H1 (cell line): ENCODE results near the gene FAAP100. TPM values are rescaled to one million over a fixed set of nuclear protein-coding genes. Genes with fewer than 3 reads are reported as not detected.

ENCODE experiments used
- CTCF ChIA-PET: fragments of 300-600 bp; sonication (Branson Sonifier 250); formaldehyde crosslinking; loops from one replicate; lab custom pipeline; 2021; ENCODE audit not compliant: partially characterized antibody; lab: Charles Lee
- POLR2A ChIA-PET: fragments of 300-600 bp; sonication (Branson Sonifier 250); formaldehyde crosslinking; loops from one replicate; lab custom pipeline; 2021; ENCODE audit warnings: inconsistent platforms; ENCODE audit not compliant: partially characterized antibody; lab: Charles Lee
- DNase-seq, 2 experiments: peaks; one replicate each; pipeline versions ENCODE4 v3.0.0 to v3.0.0-alpha.2; 2010 to 2022; ENCODE audit warnings: low spot score in 2 of 2, low read depth in 1 of 2, mixed read lengths in 1 of 2
- FAIRE-seq: peaks from 2 replicates; lab custom pipeline; 2011; peaks lifted over from hg19 to GRCh38; lab: Jason Lieb, UNC
- H2AFZ ChIP-seq: 2 replicates; pipeline ENCODE4 v1.8.1; 2012; ENCODE audit warnings: low read length, inconsistent platforms
- H2AK5ac ChIP-seq: 2 replicates; pipeline ENCODE4 v1.6.1; 2013; ENCODE audit warnings: low read depth, low read length
- H2BK120ac ChIP-seq: replicated peaks from 2 replicates; pipeline ENCODE3; 2013; ENCODE audit warnings: low read depth, low read length, inconsistent platforms
- H2BK12ac ChIP-seq: 2 replicates; pipeline ENCODE4 v1.6.1; 2013; ENCODE audit warnings: low read depth, low read length
- H2BK15ac ChIP-seq: 2 replicates; pipeline ENCODE4 v1.6.1; 2013; ENCODE audit warnings: low read length
- H2BK20ac ChIP-seq: 2 replicates; pipeline ENCODE4 v1.6.1; 2013; ENCODE audit warnings: low read length
- H2BK5ac ChIP-seq: 2 replicates; pipeline ENCODE4 v1.6.1; 2013; ENCODE audit warnings: low read depth, low read length
- H3K14ac ChIP-seq: 2 replicates; pipeline ENCODE4 v1.6.1; 2013; ENCODE audit warnings: inconsistent platforms; ENCODE audit not compliant: insufficient read length
- H3K18ac ChIP-seq: 2 replicates; pipeline ENCODE4 v1.6.1; 2013; ENCODE audit warnings: low read length; ENCODE audit errors: extremely low read depth
- H3K23ac ChIP-seq: 2 replicates; pipeline ENCODE4 v1.6.1; 2013; ENCODE audit warnings: inconsistent platforms; ENCODE audit not compliant: insufficient read length
- H3K23me2 ChIP-seq: 2 replicates; pipeline ENCODE4 v1.6.1; 2013; ENCODE audit warnings: low read depth, low read length
- H3K27ac ChIP-seq: 2 replicates; pipeline ENCODE4 v1.6.1; 2011; ENCODE audit warnings: low read depth, low read length, inconsistent platforms
- H3K27me3 ChIP-seq, 4 experiments: replicated peaks in 1 of 4; 1 replicate in 1 of 4; 2 replicates in 3 of 4; pipeline versions ENCODE4 v1.6.1 to v1.8.1; 2011 to 2013; ENCODE audit warnings: low read length in 3 of 4, mild to moderate bottlenecking in 3 of 4, inconsistent platforms in 2 of 4, mixed read lengths in 2 of 4, moderate library complexity in 1 of 4; ENCODE audit not compliant: control insufficient read depth in 3 of 4, insufficient read depth in 3 of 4; ENCODE audit errors: extremely low read depth in 1 of 4
- H3K36me3 ChIP-seq, 4 experiments: 2 replicates each; pipeline versions ENCODE4 v1.6.1 to v1.8.1; 2011 to 2013; ENCODE audit warnings: mild to moderate bottlenecking in 4 of 4, low read length in 3 of 4, moderate library complexity in 2 of 4, control low read depth in 1 of 4, inconsistent platforms in 1 of 4; ENCODE audit not compliant: insufficient read depth in 4 of 4, control insufficient read depth in 2 of 4
- H3K4ac ChIP-seq: replicated peaks from 2 replicates; pipeline ENCODE3; 2013; ENCODE audit warnings: low read length, low read depth, mixed read lengths, inconsistent platforms; ENCODE audit not compliant: insufficient read length
- H3K4me1 ChIP-seq, 4 experiments: replicated peaks in 1 of 4; 1 replicate in 1 of 4; 2 replicates in 3 of 4; pipeline versions ENCODE4 v1.6.1 to v1.8.1; 2011 to 2013; ENCODE audit warnings: low read length in 3 of 4, inconsistent platforms in 2 of 4, mixed read lengths in 1 of 4; ENCODE audit not compliant: insufficient read depth in 4 of 4, control insufficient read depth in 3 of 4
- H3K4me2 ChIP-seq, 2 experiments: 2 replicates each; pipeline versions ENCODE4 v1.6.1 to v1.8.1; 2011 to 2013; ENCODE audit warnings: low read depth in 2 of 2, low read length in 2 of 2, control low read depth in 1 of 2, inconsistent platforms in 1 of 2, mild to moderate bottlenecking in 1 of 2; ENCODE audit not compliant: insufficient read depth in 1 of 2
- H3K4me3 ChIP-seq, 4 experiments: fragments of 200-600, 300-600 bp in 1 of 4; sonication (generic), shearing (Covaris generic), sonication (Bioruptor Twin) in 1 of 4; 2 replicates each; pipeline versions ENCODE4 v1.5.1 to v1.8.1; 2011 to 2016; ENCODE audit warnings: low read length in 4 of 4, low read depth in 3 of 4, control low read depth in 2 of 4, inconsistent platforms in 2 of 4, mild to moderate bottlenecking in 2 of 4, mixed read lengths in 1 of 4, moderate library complexity in 1 of 4; ENCODE audit not compliant: insufficient read depth in 2 of 4; ENCODE audit errors: extremely low read depth in 1 of 4
- H3K56ac ChIP-seq: replicated peaks from 2 replicates; pipeline ENCODE3; 2013; ENCODE audit warnings: low read depth, mild to moderate bottlenecking, mixed read lengths, low read length, inconsistent platforms; ENCODE audit not compliant: insufficient read length
- H3K79me1 ChIP-seq: 2 replicates; pipeline ENCODE4 v1.6.1; 2013; ENCODE audit warnings: low read depth, low read length, control low read depth
- H3K79me2 ChIP-seq, 2 experiments: 2 replicates each; pipeline versions ENCODE4 v1.6.1 to v1.8.1; 2012 to 2013; ENCODE audit warnings: low read length in 2 of 2, mild to moderate bottlenecking in 2 of 2, inconsistent platforms in 1 of 2; ENCODE audit not compliant: insufficient read depth in 2 of 2, control insufficient read depth in 1 of 2
- H3K9ac ChIP-seq, 4 experiments: replicated peaks in 1 of 4; 1 replicate in 1 of 4; 2 replicates in 3 of 4; pipeline versions ENCODE4 v1.6.1 to v1.8.1; 2011 to 2013; ENCODE audit warnings: low read depth in 3 of 4, low read length in 3 of 4, control low read depth in 2 of 4, mild to moderate bottlenecking in 2 of 4, moderate library complexity in 2 of 4, inconsistent platforms in 1 of 4; ENCODE audit errors: extremely low read depth in 1 of 4
- H3K9me3 ChIP-seq, 2 experiments: 2 replicates each; pipeline versions ENCODE4 v1.6.1 to v1.8.1; 2012 to 2013; ENCODE audit warnings: mild to moderate bottlenecking in 2 of 2, moderate library complexity in 2 of 2, control low read depth in 1 of 2, inconsistent platforms in 1 of 2, low read depth in 1 of 2, low read length in 1 of 2, mixed read lengths in 1 of 2; ENCODE audit not compliant: insufficient read depth in 2 of 2
- H4K20me1 ChIP-seq, 2 experiments: replicated peaks in 1 of 2; 2 replicates each; pipeline versions ENCODE3 to v1.8.1; 2011 to 2013; ENCODE audit warnings: inconsistent platforms in 2 of 2, low read length in 2 of 2, mild to moderate bottlenecking in 1 of 2; ENCODE audit not compliant: insufficient read depth in 2 of 2, control insufficient read depth in 1 of 2
- H4K5ac ChIP-seq: 2 replicates; pipeline ENCODE4 v1.6.1; 2013; ENCODE audit warnings: low read length, low read depth, mixed read lengths, inconsistent platforms; ENCODE audit not compliant: insufficient read length
- H4K8ac ChIP-seq: 2 replicates; pipeline ENCODE4 v1.8.0; 2013; ENCODE audit warnings: mild to moderate bottlenecking, moderate library complexity, low read length, inconsistent platforms; ENCODE audit not compliant: insufficient read depth; ENCODE audit errors: extremely low read depth
- H4K91ac ChIP-seq: replicated peaks from 2 replicates; pipeline ENCODE3; 2013; ENCODE audit warnings: low read length, mixed read lengths, inconsistent platforms; ENCODE audit not compliant: insufficient read length
- ATF2 ChIP-seq: IDR thresholded peaks from 2 replicates; pipeline ENCODE4 v1.6.1; 2012; ENCODE audit warnings: low read length, inconsistent platforms
- EGR1 ChIP-seq: IDR thresholded peaks from 2 replicates; pipeline ENCODE4 v1.6.1; 2011; ENCODE audit warnings: low read depth, low read length, borderline replicate concordance
- GTF2F1 ChIP-seq: IDR thresholded peaks from 2 replicates; pipeline ENCODE4 v1.6.1; 2012; ENCODE audit warnings: low read depth, low read length, improper control_type of control experiment, borderline replicate concordance
- PHF8 ChIP-seq: fragments of 200-600 bp; sonication (generic); conservative IDR thresholded peaks from 2 replicates; pipeline ENCODE4 v1.7.1; 2012; ENCODE audit warnings: low read depth, mild to moderate bottlenecking, inconsistent platforms, low read length, moderate library complexity
- POLR2A ChIP-seq, 2 experiments: IDR thresholded peaks; 1 replicate in 1 of 2; 2 replicates in 1 of 2; pipeline ENCODE4 v1.6.1; 2011; ENCODE audit warnings: low read depth in 2 of 2, low read length in 2 of 2, mild to moderate bottlenecking in 2 of 2; ENCODE audit errors: control extremely low read depth in 1 of 2
- POLR2AphosphoS5 ChIP-seq: IDR thresholded peaks from 2 replicates; pipeline ENCODE4 v1.6.1; 2011; ENCODE audit warnings: low read depth, low read length
- TAF7 ChIP-seq: optimal IDR thresholded peaks from 2 replicates; pipeline ENCODE3; 2011; ENCODE audit warnings: low read depth, mild to moderate bottlenecking, inconsistent platforms, low read length, moderate library complexity, borderline replicate concordance
- USF2 ChIP-seq: IDR thresholded peaks from 2 replicates; pipeline ENCODE4 v1.6.1; 2011; ENCODE audit warnings: low read length, improper control_type of control experiment
- WGBS, 2 experiments: shearing (Covaris generic) in 1 of 2; methylation state at CpG; one replicate each; pipeline versions ENCODE4 v1.1.6 to v1.1.7; 2013 to 2015; ENCODE audit warnings: low lambda C conversion rate in 2 of 2, mixed read lengths in 2 of 2, inconsistent platforms in 1 of 2, low coverage in 1 of 2, missing lambda C conversion rate in 1 of 2; ENCODE audit not compliant: insufficient replicate concordance in 2 of 2, insufficient coverage in 1 of 2, insufficient read length in 1 of 2; ENCODE audit errors: extremely low coverage in 1 of 2, missing lambda C conversion rate in 1 of 2; 5-methylcytosine and 5-hydroxymethylcytosine counted together
- polyA plus RNA-seq, 7 experiments: library from polyadenylated mRNA; depleted of rRNA in 3 of 7; stranded (reverse) in 5 of 7; unstranded in 2 of 7; fragments of >200 nt in 5 of 7; fragments of 200-250 nt in 2 of 7; gene quantifications; 1 replicate in 5 of 7; 2 replicates in 1 of 7; 4 replicates in 1 of 7; pipeline versions ENCODE4 v1.2.1 to v1.2.3, GENCODE V29; 2011 to 2013; ENCODE audit warnings: missing spikeins in 2 of 7, mixed read lengths in 2 of 7
- total RNA-seq: library from RNA; stranded (reverse); fragmentation: NEBNext Ultra II Directional; extraction: Animal tissue kit (Norgen Biotek cat#: 25700); gene quantifications from 2 replicates; pipeline ENCODE4 v1.2.1, GENCODE V29; 2021

FAAP100 gene
- total and polyA plus RNA-seq, 2 of the 8 experiments (the other 6 are each of a cell fraction or from before 2014, with no cell fraction given) = 23.2 to 41.8 TPM

- Histone ChIP-seq H3K79me2 (peaks cover 24 to 32% of the 10 kb centered on the region in 2 experiments), H2BK12ac (no peak overlapping the region), H3K4me3 (peak overlapping the region; percentile 75 to 93 (median 90); a peak in 6 of 8 replicates), H3K23me2 (peaks cover 22% of the 10 kb centered on the region), H2AK5ac (no peak overlapping the region), H2BK15ac (no peak overlapping the region), H3K36me3 (peaks cover 19 to 37% (median 31%) of the 10 kb centered on the region in 4 experiments; a peak in 7 of 8 replicates), H4K5ac (no peak overlapping the region), H3K79me1 (peaks cover 14% of the 10 kb centered on the region), H3K9me3 (no peaks in the 10 kb centered on the region), H2BK120ac (no peak overlapping the region), H3K4ac (no peak overlapping the region), H4K91ac (no peak overlapping the region), H2BK20ac (no peak overlapping the region), H3K4me1 (peaks cover 0 to 6% (median 3%) of the 10 kb centered on the region in 4 experiments; a peak in 2 of 7 replicates), H2BK5ac (no peak overlapping the region; the same call in 1 of the 2 replicates), H4K8ac (no peak overlapping the region), H3K18ac (no peak overlapping the region), H2AFZ (no peak overlapping the region), H4K20me1 (peaks cover 23 to 29% of the 10 kb centered on the region in 2 experiments), H3K4me2 (peak overlapping the region; percentile 97 to 98), H3K14ac (no peak overlapping the region), H3K27me3 (no peaks in the 10 kb centered on the region), H3K9ac (peak overlapping the region in 2 of 4 experiments; percentile 39 to 96; a peak in 3 of 7 replicates), H3K23ac (no peak overlapping the region), H3K27ac (no peak overlapping the region), H3K56ac (no peak overlapping the region)
- DNase-seq (no peak), FAIRE-seq (no peak)
- 79% methylated on average over 12 of the region's 12 CpGs; no CpG with 5 or more reads in 1 of the 2 experiments for WGBS, 2 experiments
- CTCF ChIA-PET = interaction anchor here (0.7 to 2.3 kb wide), 7 partner anchors 10 to 367 kb away, joined by 3 to 8 read pairs (median 4); no protein-coding TSS in a partner anchor
- POLR2A ChIA-PET = interaction anchor here (0.6 to 35.8 kb wide), 24 partner anchors 7 to 479 kb away, joined by 3 to 1004 read pairs (median 4); partner anchors contain the start of genes ACTG1, BAHCC1, FAAP100 and FSCN2
- TF ChIP-seq ATF2 (peak; percentile 49), EGR1 (no peak), USF2 (peak; percentile 3; the same call in 1 of the 2 replicates), PHF8 (peak; percentile 29; the same call in 1 of the 2 replicates), TAF7 (peak; percentile 45), POLR2AphosphoS5 (peak; percentile 64; the same call in 1 of the 2 replicates), POLR2A (IDR thresholded peaks at IDR 0.05; ENCODE audit: control extremely low read depth in 1 of 2, low read depth in 2 of 2, low read length in 2 of 2) (peak; percentile 89 to 90), GTF2F1 (no peak)
These were observed 42.8 kb downstream of the FAAP100 start for GRCh38 chr17:81509207-81509971.
